Activated naive CD4-positive, alpha-beta T cell treated with anti-CD3 and anti-CD28 coated beads, Interleukin-2, amount 50 U/mL, for 72 hours (primary cell): Measurements from ENCODE around the gene STRADB. TPM values are rescaled to one million over a fixed set of nuclear protein-coding genes. Genes with fewer than 3 reads are reported as not detected.

Experiments
- ATAC-seq, 2 donors: fragments of 150-1000 bp; cut with Tn5 transposase; 2 replicates each; pipeline ENCODE4 v1.10.0; 2021; ENCODE audit warnings: mild to moderate bottlenecking in 2 of 2, moderate library complexity in 2 of 2
- DNase-seq, 2 donors: peaks; one replicate each; pipeline ENCODE4 v3.0.0; 2021 to 2022; ENCODE audit warnings: low spot score in 2 of 2
- H3K27ac Mint-ChIP-seq, 2 donors: one replicate each; pipeline ENCODE4 v1.8.0; 2022; ENCODE audit warnings: mild to moderate bottlenecking in 2 of 2, mixed read lengths in 2 of 2
- H3K36me3 Mint-ChIP-seq, 2 donors: one replicate each; pipeline ENCODE4 v1.8.0; 2022; ENCODE audit warnings: mixed read lengths in 2 of 2
- H3K9me3 Mint-ChIP-seq, 2 donors: one replicate each; pipeline ENCODE4 v1.8.0; 2022; ENCODE audit warnings: mixed read lengths in 2 of 2
- total RNA-seq, 2 donors: library from RNA; stranded (reverse); gene quantifications; one replicate each; pipeline ENCODE4 v1.2.3, GENCODE V29; 2022

Gene STRADB, protein sequence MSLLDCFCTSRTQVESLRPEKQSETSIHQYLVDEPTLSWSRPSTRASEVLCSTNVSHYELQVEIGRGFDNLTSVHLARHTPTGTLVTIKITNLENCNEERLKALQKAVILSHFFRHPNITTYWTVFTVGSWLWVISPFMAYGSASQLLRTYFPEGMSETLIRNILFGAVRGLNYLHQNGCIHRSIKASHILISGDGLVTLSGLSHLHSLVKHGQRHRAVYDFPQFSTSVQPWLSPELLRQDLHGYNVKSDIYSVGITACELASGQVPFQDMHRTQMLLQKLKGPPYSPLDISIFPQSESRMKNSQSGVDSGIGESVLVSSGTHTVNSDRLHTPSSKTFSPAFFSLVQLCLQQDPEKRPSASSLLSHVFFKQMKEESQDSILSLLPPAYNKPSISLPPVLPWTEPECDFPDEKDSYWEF
- 10 to 100 TPM; 12.6 to 21.2 TPM for total RNA-seq

DNA sequence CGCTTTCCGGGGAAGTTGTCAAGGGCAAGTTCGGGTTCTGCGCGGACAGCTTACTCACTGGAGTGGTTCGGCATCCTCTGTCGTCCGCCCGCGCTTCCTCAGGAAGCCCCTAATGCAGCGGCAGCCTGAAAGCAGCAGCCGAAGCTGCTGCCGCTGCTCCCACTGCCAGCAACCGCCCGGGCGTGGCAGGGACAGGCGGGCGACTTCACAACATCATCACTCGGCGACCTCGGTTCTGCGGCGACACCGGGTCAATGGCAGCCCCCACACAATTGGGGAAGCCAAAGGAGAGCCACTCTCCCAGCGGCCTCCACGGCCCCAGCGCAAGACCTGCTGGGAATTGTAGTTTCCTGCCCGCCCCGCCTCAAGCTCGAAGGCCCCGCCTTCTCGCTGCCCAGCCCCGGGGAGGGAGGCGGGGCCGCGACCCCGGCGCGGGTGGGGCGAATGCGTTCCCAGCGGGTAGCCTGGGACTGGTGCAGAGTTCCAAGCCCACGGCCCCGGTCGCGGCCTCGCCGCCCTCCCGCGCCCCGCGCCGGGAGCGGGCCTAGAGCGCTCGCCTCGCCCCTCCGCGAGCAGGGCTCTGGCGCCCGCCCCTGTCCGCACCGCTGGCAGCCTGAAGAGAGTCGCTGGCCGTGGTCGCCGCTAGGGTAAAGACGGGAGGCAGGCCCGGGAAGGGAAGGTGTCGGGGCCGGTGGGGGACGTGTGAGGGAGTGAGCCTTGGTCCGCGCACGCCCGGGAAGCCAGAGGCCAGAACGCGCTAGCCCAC, at the start of gene STRADB, which contains the start of gene TRAK2:
Gene STRADB (plus strand): TSS at position 449 of the 766 bp plus-strand sequence. CDS start 3,101 bp downstream, outside the sequence.
Gene TRAK2 (minus strand): TSS at position 167 of the 766 bp plus-strand sequence. CDS start 30,951 bp downstream, outside the sequence.
- Mint-ChIP-seq H3K9me3 (no peaks in the 10 kb centered on the region), H3K36me3 (peaks cover 11 to 18% of the 10 kb centered on the region in 2 donors), H3K27ac (peak within 1 kb of the TSS; percentile 91 to 96)
- ATAC-seq = peak; percentile 91 to 93
- peak; percentile 90 to 95 for DNase-seq

DNA sequence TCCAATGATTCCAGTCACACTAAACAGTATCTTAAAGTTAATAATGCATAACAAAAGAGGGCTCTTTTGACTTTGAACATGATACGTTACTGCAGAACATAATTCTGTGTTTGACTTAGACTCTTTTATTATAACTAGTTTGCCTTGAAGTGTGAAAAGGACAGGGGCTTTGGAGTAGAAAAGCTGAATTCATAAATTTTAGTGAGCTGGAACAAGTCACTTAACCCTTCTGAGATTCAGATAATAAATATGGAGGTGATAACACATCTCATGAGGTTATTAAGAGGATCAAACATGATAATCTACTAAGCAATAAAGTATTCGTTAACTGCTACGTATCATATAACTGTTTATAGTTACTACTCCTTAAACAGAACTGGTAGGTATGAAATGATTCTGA, 49.7 kb upstream of the STRADB start:
- H3K27ac Mint-ChIP-seq = no peak overlapping the region
- no peak for ATAC-seq
- H3K36me3 Mint-ChIP-seq = peaks cover 0 to 5% of the 10 kb centered on the region in 2 donors
- DNase-seq = no peak
- no peaks in the 10 kb centered on the region for H3K9me3 Mint-ChIP-seq

DNA sequence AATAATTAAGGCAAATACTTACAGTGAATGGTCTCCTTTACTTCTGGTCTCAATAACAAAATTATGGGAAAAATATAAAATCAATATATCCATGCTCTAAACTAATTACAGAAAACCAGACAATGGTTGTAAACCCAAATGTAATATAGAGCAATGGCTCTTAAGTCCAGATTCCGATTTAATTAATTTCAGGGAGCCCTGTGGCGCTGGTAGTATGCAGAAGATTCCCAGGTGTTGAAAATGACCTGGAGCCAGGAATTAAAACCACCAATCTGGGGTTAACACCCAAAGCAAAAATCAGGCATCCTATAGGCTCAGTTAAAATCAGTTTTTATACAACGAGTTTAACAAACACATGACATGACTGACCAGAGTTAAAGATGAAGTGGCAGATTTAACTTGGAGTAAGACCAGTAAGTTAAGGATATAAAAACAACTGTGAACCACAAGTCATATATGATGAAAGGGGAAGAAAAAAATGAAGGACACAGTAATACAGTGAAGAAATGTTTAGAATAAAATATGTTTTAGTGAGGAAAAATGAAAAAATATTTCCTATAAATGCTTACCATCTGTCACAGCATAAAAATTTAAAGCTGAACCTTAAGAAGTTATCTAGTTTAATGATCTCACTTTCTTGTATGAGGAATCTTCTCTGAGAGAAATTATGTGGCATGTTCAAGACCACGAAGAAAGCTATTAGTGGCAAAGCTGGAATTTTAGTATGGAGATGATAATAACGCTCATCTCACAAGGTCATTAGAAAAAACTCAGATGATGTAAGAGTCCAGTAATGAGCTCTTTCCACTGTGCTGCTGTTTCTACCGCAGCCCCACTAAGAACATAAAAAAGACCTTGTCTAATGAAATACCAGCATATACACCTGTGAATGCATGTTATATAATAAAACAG, 48.6 kb upstream of the STRADB start:
- peaks cover 0 to 5% of the 10 kb centered on the region in 2 donors for H3K36me3 Mint-ChIP-seq
- no peaks in the 10 kb centered on the region for H3K9me3 Mint-ChIP-seq
- no peak for ATAC-seq
- DNase-seq = no peak
- no peak overlapping the region for H3K27ac Mint-ChIP-seq

DNA sequence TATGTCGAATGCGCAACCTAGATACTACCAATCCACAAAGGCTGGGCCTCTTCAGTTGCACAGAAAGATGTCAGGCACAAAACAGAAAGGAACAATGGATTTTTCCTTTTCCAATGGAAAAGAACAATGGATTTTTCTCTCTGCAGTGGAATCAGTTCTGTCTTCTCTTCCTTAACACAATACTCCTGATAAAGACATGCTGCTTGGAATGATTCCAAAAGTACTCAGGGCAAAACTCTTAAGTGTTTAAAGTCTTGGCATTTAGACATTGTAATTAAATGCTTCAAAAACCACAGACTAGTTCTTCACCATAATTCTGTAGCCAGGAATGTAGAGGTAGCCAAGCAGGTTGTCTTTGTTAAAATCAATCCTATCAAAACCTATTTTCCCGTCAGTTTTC, 47.7 kb upstream of the STRADB start:
- no peak for ATAC-seq
- Mint-ChIP-seq H3K36me3 (peaks cover 0 to 5% of the 10 kb centered on the region in 2 donors), H3K27ac (no peak overlapping the region), H3K9me3 (no peaks in the 10 kb centered on the region)
- no peak for DNase-seq

DNA sequence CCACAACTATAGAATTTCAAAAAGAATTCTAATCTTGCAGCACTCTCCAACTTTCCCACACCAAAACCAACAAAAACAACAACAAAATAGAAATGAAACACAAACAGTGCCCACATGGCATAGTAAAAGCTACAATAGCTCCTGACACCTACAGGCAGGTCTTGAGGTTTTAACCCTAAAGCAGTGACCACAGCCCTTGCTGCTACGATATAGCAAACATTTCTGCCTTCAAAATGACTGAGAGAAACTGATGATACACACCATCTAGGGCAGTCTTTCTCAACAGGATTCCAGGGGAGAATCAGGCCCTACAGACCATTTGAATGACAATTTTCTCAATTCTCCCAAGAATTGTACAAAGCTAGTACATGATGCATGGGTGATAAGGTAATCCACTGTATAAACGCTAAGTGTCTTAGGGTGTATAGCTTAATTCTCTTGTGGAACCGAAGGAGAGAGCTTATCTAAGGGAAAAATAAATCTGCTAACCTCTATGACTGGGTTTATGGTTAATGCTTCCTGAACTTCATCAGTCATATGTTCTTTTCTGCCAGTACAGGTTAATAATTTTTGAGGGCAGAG, 46.8 kb upstream of the STRADB start:
- DNase-seq = no peak
- Mint-ChIP-seq H3K9me3 (no peaks in the 10 kb centered on the region), H3K27ac (no peak overlapping the region), H3K36me3 (no peaks in the 10 kb centered on the region)
- ATAC-seq = peak; percentile 51 to 72

DNA sequence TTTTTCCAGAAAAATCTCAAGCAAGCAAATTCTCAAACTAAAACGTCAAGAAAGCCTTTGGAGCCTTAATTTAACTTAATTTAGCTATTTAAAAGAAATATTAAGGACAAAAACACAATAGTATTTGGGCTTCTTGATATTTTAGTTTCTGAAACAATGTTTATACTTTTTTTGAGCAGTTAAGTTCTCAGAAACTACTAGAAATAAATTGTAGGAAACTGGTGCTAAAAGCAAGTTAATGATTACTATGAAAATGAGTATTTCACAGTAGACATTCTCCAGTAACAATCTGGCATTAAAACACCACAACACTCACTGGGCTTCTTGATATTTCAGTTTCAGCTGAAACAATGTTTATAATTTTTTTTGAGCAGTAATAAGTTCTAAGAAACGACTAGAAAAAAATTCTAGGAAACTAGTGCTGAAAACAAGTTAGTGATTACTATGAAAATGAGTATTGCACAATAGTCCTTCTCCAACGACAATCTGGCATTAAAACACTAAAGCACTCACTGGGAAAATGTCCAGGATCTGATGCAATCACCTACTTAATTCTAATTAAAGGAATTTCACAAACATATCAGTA, 45.4 kb upstream of the STRADB start:
- Mint-ChIP-seq H3K9me3 (peaks cover 0 to 2% of the 10 kb centered on the region in 2 donors), H3K27ac (peak overlapping the region in 1 of 2 donors; percentile 70), H3K36me3 (peaks cover 0 to 4% of the 10 kb centered on the region in 2 donors)
- DNase-seq = no peak
- ATAC-seq = peak in 1 of 2 donors; percentile 76

DNA sequence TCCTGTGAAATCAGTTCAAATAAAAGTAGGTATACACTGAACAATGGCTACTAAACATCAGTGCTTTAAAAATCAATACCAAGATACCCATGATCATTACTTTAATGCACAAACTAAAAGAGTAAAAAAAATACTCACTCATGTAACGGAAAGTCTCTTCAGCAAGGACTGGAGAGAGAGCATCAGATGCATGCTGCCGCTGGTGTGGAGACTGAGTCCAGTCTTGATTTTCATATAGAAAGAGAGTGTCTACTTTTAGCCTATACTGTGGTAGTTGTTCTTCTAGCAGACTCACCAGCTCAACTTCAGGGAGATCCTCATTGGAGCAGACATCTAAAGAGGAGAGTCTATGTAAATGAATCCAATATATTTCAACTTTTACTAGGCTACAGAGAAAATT, 44.3 kb upstream of the STRADB start:
- H3K27ac Mint-ChIP-seq = no peak overlapping the region
- DNase-seq = no peak
- no peak for ATAC-seq
- H3K36me3 Mint-ChIP-seq = peaks cover 3 to 15% of the 10 kb centered on the region in 2 donors
- H3K9me3 Mint-ChIP-seq = peaks cover 0 to 7% of the 10 kb centered on the region in 2 donors

DNA sequence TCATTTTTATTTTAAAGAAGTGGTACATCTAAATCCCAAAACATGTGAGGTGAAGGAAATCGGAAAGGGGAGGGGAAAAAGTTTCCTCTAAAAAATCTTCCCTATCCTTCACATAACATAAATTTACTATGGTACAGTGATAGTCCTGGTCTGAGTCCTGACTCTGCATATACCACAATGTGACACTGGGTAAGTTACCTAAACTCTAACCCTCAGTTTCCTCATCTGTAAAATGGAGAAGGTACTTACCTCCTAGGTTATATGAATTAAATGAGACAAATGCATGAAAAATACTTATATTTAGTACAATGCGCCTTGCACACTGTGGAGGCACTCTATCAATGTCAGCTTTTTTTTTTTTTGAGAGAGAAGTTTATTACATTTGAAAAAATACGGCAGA, 42.6 kb upstream of the STRADB start:
- H3K9me3 Mint-ChIP-seq = peaks cover 0 to 9% of the 10 kb centered on the region in 2 donors
- H3K27ac Mint-ChIP-seq = no peak overlapping the region
- DNase-seq = no peak
- no peak for ATAC-seq
- H3K36me3 Mint-ChIP-seq = peaks cover 6 to 18% of the 10 kb centered on the region in 2 donors

DNA sequence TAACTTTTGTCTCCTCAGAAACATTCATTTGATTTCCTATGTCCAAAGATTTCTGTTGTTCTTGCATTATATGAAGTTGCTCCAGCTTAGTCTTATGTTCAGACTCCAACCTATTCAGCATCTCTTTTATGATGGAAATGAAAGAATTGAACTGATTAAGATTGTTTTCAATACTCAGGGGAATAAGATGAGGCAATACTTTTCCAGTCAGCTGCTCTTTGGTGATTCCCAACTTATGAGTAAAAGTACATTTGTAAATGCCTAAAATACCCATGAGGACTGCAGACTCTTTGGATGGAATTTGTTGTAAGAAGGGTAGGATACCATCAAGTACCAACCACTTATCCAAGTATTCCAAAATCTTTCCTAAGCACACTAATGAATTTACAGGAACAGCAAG, 40.1 kb upstream of the STRADB start:
- DNase-seq = no peak
- ATAC-seq = no peak
- peaks cover 6 to 18% of the 10 kb centered on the region in 2 donors for H3K36me3 Mint-ChIP-seq
- H3K9me3 Mint-ChIP-seq = peaks cover 0 to 9% of the 10 kb centered on the region in 2 donors
- H3K27ac Mint-ChIP-seq = no peak overlapping the region

DNA sequence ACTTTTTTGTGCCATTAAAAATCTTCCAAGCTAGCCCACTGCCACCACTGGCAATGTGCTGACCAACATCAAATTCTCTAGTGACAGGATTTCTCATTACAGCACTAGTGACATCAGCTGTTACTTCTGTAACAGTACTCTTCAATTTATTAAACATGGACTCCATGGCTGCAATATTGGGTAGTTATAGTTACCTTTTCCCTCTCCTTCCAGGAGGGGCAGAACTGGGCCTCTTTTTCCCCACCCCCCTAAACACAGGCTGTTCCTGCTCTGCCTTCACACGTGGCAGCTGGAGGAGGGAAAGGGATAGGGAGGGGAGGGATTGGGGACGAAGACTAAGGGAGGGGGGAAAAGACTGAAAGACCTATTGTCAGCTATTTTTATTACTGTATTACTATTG, 38.4 kb upstream of the STRADB start:
- Mint-ChIP-seq H3K27ac (no peak overlapping the region), H3K36me3 (peaks cover 6 to 18% of the 10 kb centered on the region in 2 donors), H3K9me3 (peaks cover 0 to 9% of the 10 kb centered on the region in 2 donors)
- ATAC-seq = no peak
- no peak for DNase-seq

DNA sequence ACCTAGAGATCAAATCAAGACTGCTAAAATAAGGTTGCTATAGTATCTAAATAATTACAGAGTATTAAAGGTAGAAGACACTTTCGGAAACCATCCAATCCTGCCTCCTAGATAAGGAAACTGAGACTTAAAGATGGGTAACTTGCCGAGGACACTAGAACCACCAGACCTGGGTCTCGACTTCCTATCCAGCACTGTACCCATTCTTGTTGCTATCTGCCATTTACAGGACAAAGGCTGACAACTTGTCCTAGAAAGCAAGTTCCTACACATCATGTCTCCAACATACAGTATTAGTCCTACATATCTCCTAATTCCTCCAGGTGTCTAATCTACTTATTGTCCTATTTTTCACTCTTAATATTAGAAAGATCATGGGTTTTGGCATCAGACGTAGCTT, 38.0 kb upstream of the STRADB start:
- Mint-ChIP-seq H3K27ac (no peak overlapping the region), H3K36me3 (peaks cover 6 to 18% of the 10 kb centered on the region in 2 donors), H3K9me3 (peaks cover 0 to 9% of the 10 kb centered on the region in 2 donors)
- ATAC-seq = no peak
- no peak for DNase-seq

DNA sequence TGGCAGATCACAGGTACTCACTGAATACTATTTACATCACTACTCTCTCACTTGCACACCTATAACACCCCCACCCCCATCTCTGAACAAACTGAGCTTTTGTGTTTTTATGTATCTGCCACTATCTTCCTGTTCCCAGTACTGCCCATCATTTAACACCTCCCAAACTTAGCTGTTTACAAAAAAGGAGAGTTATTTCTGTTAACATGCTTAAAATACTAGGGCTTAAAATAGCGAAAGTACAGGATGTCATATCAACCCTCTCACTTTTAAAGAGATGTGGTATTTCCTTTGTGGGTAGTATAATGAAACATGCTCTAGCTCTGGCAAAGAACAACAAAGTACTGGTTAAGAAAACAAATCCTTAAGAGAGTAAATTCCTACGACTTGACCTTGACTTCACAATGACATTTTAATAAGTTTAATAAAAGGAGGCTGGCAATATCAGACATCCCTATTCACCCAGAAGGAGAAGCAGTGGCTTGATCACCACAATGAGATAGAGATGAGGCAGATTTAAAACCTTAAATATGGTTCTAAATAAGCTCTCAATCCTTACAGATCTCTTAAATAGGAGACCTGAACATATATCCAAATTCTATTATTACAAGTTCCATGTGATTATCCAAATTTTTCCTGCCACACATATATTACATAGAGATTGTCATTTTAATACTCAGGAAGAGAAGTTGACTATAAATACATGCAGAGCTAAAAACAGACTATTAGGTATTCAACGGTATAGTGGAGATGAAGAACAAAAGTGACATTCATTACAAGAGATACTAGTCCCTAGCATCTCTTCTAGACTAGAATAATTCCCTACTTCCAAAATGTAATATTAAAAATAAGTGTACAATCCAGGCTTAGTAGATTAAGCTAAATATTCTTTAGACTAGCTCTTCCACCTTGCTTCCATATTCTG, 37.2 kb upstream of the STRADB start:
- Mint-ChIP-seq H3K36me3 (peaks cover 6 to 18% of the 10 kb centered on the region in 2 donors), H3K27ac (no peak overlapping the region), H3K9me3 (peaks cover 0 to 9% of the 10 kb centered on the region in 2 donors)
- DNase-seq = no peak
- ATAC-seq = peak; percentile 61 to 89

DNA sequence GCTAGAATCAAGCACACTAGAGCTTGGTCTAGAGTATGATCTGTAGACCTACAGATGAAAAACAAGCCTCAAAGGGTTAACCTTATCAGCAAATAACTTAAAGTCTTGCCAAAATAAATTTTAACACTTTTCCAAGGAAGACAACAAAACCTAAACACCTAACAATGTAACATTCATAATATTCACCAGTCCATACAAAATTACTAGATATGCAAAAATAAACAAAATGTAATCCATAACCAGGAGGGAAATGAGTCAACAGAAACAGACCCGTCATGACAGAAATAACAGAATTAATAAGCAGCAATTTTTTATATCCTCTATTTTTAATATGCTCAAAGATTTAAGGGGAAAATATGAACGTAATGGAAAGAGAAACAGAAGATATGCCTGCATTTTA, 36.4 kb upstream of the STRADB start:
- no peak for DNase-seq
- peaks cover 6 to 18% of the 10 kb centered on the region in 2 donors for H3K36me3 Mint-ChIP-seq
- H3K27ac Mint-ChIP-seq = no peak overlapping the region
- peaks cover 0 to 9% of the 10 kb centered on the region in 2 donors for H3K9me3 Mint-ChIP-seq
- ATAC-seq = no peak

DNA sequence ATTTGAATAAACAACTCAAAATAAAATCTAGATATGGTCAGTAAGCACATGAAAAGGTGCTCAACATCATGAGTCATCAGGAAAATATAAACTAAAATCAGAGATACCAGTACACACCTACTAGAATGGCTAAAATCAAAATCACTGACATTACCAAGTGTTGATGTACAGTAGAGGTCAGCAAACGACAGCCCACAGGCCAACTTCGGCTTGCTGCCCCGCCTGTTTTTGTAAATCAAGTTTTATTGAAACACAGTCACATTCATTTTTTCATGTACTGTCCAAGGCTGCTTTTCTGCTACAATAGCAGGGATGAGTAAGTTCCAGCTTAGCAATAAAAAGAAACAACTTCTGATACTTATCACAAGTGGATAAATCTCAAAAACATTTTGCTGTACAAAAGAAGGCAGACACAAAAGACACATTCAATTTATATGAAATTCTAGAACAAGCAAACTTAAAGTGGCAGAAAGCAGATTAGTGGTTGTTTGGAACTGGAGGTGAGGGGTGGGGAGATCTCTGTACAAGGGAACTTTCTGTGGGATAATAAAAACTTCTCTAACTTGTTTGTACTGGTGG, 32.4 kb upstream of the STRADB start:
- Mint-ChIP-seq H3K27ac (peak overlapping the region in 1 of 2 donors; percentile 18), H3K36me3 (peaks cover 0 to 5% of the 10 kb centered on the region in 2 donors), H3K9me3 (no peaks in the 10 kb centered on the region)
- ATAC-seq (no peak), DNase-seq (no peak)
